Suprapubic skin (tissue), 4 donors: Measurements from ENCODE around the gene CCM2. TPM values are rescaled to one million over a fixed set of nuclear protein-coding genes. Genes with fewer than 3 reads are reported as not detected.
"Not testable (repeated sequence)": the region's sequence is repeated elsewhere in the genome, so short reads cannot be mapped to it uniquely, and the experiment has no call there.

Experiments used
- DNase-seq, 2 donors: peaks; one replicate each; pipeline ENCODE4 v3.0.0-alpha.2; 2019; ENCODE audit warnings: low spot score in 2 of 2
- H3K27ac ChIP-seq: fragments of 200-600 bp; sonication (generic); one replicate; pipeline ENCODE4 v1.5.1; 2019
- H3K27me3 ChIP-seq: fragments of 200-600 bp; sonication (generic); one replicate; pipeline ENCODE4 v1.5.1; 2019
- H3K36me3 ChIP-seq: fragments of 200-600 bp; sonication (generic); one replicate; pipeline ENCODE4 v1.5.1; 2019
- H3K4me1 ChIP-seq: fragments of 200-600 bp; sonication (generic); one replicate; pipeline ENCODE4 v1.5.1; 2019
- H3K4me3 ChIP-seq: fragments of 200-600 bp; sonication (generic); one replicate; pipeline ENCODE4 v1.5.1; 2019; ENCODE audit warnings: mild to moderate bottlenecking
- H3K9me3 ChIP-seq: fragments of 200-600 bp; sonication (generic); one replicate; pipeline ENCODE4 v1.5.1; 2019
- CTCF ChIP-seq, 2 donors: fragments of 200-600 bp in 1 of 2; fragments of 450-650 bp in 1 of 2; sonication (generic) in 1 of 2; IDR thresholded peaks; one replicate each; pipeline ENCODE4 v1.5.1; 2016 to 2019; ENCODE audit warnings: antibody characterized with exemption in 2 of 2, mild to moderate bottlenecking in 1 of 2, moderate library complexity in 1 of 2
- EP300 ChIP-seq: sonication (generic); formaldehyde crosslinking; IDR thresholded peaks from one replicate; pipeline ENCODE4 v1.6.1; 2017; ENCODE audit warnings: antibody characterized with exemption
- POLR2A ChIP-seq, 2 donors: fragments of 450-650 bp; IDR thresholded peaks; one replicate each; pipeline ENCODE4 v1.6.1; 2017; ENCODE audit warnings: antibody characterized with exemption in 2 of 2, mild to moderate bottlenecking in 2 of 2, moderate library complexity in 2 of 2
- POLR2AphosphoS5 ChIP-seq, 3 donors: sonication (generic); formaldehyde crosslinking; IDR thresholded peaks; one replicate each; pipeline ENCODE4 v1.6.1; 2017; ENCODE audit warnings: antibody characterized with exemption in 3 of 3
- WGBS: methylation state at CpG from one replicate; pipeline ENCODE4 v1.1.5; 2018; 5-methylcytosine and 5-hydroxymethylcytosine counted together
- total RNA-seq, 4 donors: library from RNA; depleted of rRNA; stranded (reverse); fragments of >200 nt; gene quantifications; one replicate each; pipeline ENCODE4 v1.1.0, GENCODE V29; 2016

CCM2 gene
- total RNA-seq, 4 donors from 2014 or later = 34.3 to 42.3 (median 35.9) TPM

DNA sequence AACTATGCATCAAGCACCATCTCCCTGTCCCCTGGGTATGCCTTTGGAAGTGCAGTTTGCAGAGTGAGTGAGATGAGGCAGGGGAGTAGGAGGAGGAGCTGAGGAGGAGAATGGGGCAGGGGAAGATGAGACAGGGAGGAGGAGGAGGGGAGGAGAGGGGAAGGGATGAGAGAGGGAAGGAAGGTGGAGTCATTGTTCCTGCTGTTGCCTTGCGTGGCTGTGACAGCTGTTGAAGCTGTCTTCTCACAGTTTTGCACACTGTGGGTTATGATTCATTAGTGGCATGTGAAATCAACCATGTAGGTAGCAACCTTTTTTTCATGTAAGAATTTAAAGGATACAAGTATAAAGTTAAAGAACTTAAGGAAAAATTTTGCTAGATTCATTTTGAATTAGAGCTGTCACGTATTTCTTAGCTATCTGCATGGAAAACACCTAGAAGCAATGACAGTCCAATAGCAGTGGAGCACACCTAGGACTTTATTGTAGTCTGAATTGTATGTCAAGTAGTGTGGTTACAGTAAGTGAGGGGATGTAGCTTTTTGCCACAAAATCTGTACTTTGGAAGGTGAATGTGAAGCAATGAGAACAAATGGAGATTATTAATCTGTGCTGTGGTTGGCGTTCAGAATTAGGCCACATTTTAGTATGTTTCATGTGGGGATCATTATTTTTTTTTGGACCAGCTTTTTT lies 21.7 kb downstream of the CCM2 start:
- no peaks in the 10 kb centered on the region for H3K36me3 ChIP-seq
- H3K4me1 ChIP-seq = peaks cover 3% of the 10 kb centered on the region
- TF ChIP-seq POLR2A (IDR thresholded peaks at IDR 0.05) (no peak), CTCF (IDR thresholded peaks at IDR 0.05) (no peak), EP300 (no peak), POLR2AphosphoS5 (IDR thresholded peaks at IDR 0.05) (no peak)
- DNase-seq = no peak
- no peak overlapping the region for H3K4me3 ChIP-seq
- WGBS = 73% methylated on average over 3 of the region's 3 CpGs
- no peak overlapping the region for H3K27ac ChIP-seq
- H3K27me3 ChIP-seq = no peaks in the 10 kb centered on the region
- no peaks in the 10 kb centered on the region for H3K9me3 ChIP-seq

DNA sequence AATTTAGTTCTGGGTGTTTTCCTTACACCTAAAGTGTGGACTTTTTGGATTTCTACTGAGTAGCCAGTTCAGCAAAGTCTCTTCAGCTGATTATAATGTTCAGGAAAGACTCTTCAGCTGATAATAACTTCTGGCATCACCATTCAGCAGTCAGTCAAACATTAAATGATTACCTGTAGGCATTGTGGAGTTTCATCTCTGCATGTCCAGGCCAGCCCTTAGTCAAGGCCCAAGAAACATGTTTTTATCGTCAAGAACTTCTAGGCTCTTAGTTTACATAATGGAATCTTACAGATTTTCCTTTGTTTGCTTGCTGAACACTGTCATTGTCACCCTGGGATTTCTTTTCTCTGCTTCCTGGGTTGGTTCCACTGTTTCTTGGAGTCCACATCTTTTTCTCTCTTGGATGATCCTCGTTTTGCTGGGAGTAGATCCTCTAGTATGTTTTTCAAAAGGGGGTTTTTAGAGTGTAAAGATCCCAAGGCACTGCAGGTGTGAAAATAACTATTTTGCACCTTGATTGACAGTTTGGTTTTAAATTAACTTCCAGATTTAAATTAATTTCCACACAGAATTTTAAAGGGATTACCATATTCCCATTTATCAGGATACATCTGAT lies 24.2 kb downstream of the CCM2 start:
- no peaks in the 10 kb centered on the region for H3K27me3 ChIP-seq
- no peaks in the 10 kb centered on the region for H3K9me3 ChIP-seq
- H3K36me3 ChIP-seq = peaks cover 6% of the 10 kb centered on the region
- WGBS = 70% methylated on average over 2 of the region's 2 CpGs
- no peak for TF ChIP-seq CTCF (IDR thresholded peaks at IDR 0.05)
- no peak for TF ChIP-seq POLR2AphosphoS5 (IDR thresholded peaks at IDR 0.05)
- TF ChIP-seq EP300 = no peak
- TF ChIP-seq POLR2A (IDR thresholded peaks at IDR 0.05) = no peak
- no peak overlapping the region for H3K4me3 ChIP-seq
- DNase-seq = no peak
- no peak overlapping the region for H3K27ac ChIP-seq
- peaks cover 12% of the 10 kb centered on the region for H3K4me1 ChIP-seq

- not testable (repeated sequence) for H3K9me3 ChIP-seq, DNase-seq, H3K4me3 ChIP-seq, H3K36me3 ChIP-seq, H3K27ac ChIP-seq, H3K27me3 ChIP-seq
- WGBS = 90% methylated on average over 12 of the region's 12 CpGs
- H3K4me1 ChIP-seq = peaks cover 12% of the 10 kb centered on the region
Measured at GRCh38 chr7:45025473-45025872, 25.5 kb downstream of the CCM2 start.

DNA sequence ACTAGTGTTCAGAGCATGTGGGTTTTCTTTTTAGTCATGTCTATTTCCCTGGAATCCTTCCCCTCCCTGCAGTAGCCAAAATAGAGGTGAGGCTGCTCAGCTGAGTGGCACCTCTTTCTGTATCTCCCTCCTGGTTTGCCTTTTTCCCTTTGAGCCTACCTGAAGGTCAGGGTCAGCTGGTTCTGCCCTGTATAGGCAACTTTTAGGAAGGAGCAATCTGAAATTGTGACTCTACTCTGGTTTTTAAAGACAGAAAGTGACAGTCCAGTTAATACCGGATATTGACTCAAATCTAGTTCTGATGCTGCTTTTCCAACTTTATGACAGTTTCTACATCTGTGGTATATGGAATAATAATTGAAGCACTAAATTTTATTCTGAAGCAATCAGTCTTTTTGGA lies 26.0 kb downstream of the CCM2 start:
- Histone ChIP-seq H3K4me3 (no peak overlapping the region), H3K4me1 (peaks cover 12% of the 10 kb centered on the region), H3K27ac (no peak overlapping the region), H3K36me3 (peaks cover 6% of the 10 kb centered on the region), H3K9me3 (no peaks in the 10 kb centered on the region), H3K27me3 (no peaks in the 10 kb centered on the region)
- 97% methylated on average over 1 of the region's 1 CpG for WGBS
- no peak for DNase-seq
- no peak for TF ChIP-seq POLR2A (IDR thresholded peaks at IDR 0.05)
- TF ChIP-seq POLR2AphosphoS5 (IDR thresholded peaks at IDR 0.05) = no peak
- no peak for TF ChIP-seq EP300

- WGBS = 52% methylated on average over 9 of the region's 10 CpGs
- peak overlapping the region; percentile 60 for H3K27ac ChIP-seq
- no peaks in the 10 kb centered on the region for H3K9me3 ChIP-seq
- H3K4me1 ChIP-seq = peaks cover 17% of the 10 kb centered on the region
- no peaks in the 10 kb centered on the region for H3K27me3 ChIP-seq
- DNase-seq = no peak
- TF ChIP-seq POLR2A (IDR thresholded peaks at IDR 0.05) = no peak
- TF ChIP-seq POLR2AphosphoS5 (IDR thresholded peaks at IDR 0.05) = no peak
- no peak for TF ChIP-seq CTCF (IDR thresholded peaks at IDR 0.05)
- no peak for TF ChIP-seq EP300
- peak overlapping the region; percentile 32 for H3K4me3 ChIP-seq
- H3K36me3 ChIP-seq = peaks cover 6% of the 10 kb centered on the region
Measured at GRCh38 chr7:45026984-45027773, 27.2 kb downstream of the CCM2 start.

- 93% methylated on average over 4 of the region's 4 CpGs for WGBS
- peak overlapping the region; percentile 59 for H3K27ac ChIP-seq
- DNase-seq = no peak
- peaks cover 18% of the 10 kb centered on the region for H3K4me1 ChIP-seq
- peak overlapping the region; percentile 32 for H3K4me3 ChIP-seq
- H3K27me3 ChIP-seq = no peaks in the 10 kb centered on the region
- H3K9me3 ChIP-seq = no peaks in the 10 kb centered on the region
- H3K36me3 ChIP-seq = peaks cover 6% of the 10 kb centered on the region
- TF ChIP-seq POLR2A (IDR thresholded peaks at IDR 0.05) (no peak), CTCF (IDR thresholded peaks at IDR 0.05) (no peak), EP300 (no peak), POLR2AphosphoS5 (IDR thresholded peaks at IDR 0.05) (no peak)
Measured at GRCh38 chr7:45027774-45028114, 27.7 kb downstream of the CCM2 start.
